A375 (cell line): ENCODE measurements around the gene C1RL. TPM values are rescaled to one million over a fixed set of nuclear protein-coding genes. Genes with fewer than 3 reads are reported as not detected.

ENCODE experiments used
- small RNA-seq: library from RNA; depleted of rRNA; stranded (forward); fragments of <200 nt; gene quantifications from one replicate; pipeline ENCODE3, GENCODE V24; 2014
- total RNA-seq: library from RNA; depleted of rRNA; stranded (reverse); fragments of >200 nt; shearing (Covaris generic); gene quantifications from 2 replicates; pipeline ENCODE4 v1.2.3, GENCODE V29; 2014; rRNA removed

The C1RL gene
- total RNA-seq, result 11.7 and 13.2 TPM in 2 replicates

GRCh38 chr12:7108796-7109571, at the start of gene C1RL:
Gene C1RL (minus strand): TSS chr12:7109214. CDS start chr12:7109180, 34 bp downstream.

DNA sequence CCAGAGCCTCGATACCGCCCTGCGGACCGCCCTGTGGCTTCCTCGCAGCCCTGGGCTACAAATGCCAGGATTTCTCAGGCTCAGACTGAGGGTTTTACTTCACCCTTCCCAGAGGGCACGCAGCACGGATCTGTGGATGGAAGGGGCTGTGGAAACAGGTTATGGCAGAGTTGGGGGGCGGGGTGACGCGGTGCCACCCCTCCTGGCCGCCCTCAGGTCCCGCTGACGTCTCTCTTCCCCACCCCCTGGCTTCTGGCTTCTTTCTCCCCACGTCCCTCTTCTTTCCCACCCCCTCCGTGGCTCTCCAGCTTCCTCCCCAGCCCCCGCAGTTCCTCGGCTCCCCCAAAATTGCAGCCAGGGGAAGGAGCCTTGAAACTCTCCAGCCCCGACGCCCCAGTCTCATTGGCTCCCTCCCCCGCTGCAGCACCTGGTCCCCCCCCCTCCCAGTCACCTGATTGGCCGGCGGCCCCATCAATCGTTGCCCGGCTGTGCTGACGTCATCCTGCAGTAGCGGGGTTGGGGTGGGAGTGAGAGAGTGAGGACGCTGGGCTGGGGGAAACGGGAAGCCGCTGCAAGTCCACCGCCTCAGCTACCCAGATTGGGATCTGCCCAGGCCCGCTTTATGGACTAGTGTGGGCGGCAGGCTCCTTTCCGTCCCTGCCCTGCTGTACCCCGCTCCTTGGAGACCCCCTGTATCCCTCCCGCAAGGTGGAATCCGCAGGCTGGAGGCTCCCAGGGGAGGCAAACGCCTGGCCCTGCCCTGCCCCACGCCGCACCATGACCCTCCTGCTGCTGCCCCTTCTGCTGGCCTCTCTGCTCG, 21.1 kb upstream of the C1RL start, which contains the start of gene CLSTN3:
TSS of gene CLSTN3 (plus strand) at position 500 of the 820 bp plus-strand sequence. CDS start at position 778, 278 bp downstream.

DNA sequence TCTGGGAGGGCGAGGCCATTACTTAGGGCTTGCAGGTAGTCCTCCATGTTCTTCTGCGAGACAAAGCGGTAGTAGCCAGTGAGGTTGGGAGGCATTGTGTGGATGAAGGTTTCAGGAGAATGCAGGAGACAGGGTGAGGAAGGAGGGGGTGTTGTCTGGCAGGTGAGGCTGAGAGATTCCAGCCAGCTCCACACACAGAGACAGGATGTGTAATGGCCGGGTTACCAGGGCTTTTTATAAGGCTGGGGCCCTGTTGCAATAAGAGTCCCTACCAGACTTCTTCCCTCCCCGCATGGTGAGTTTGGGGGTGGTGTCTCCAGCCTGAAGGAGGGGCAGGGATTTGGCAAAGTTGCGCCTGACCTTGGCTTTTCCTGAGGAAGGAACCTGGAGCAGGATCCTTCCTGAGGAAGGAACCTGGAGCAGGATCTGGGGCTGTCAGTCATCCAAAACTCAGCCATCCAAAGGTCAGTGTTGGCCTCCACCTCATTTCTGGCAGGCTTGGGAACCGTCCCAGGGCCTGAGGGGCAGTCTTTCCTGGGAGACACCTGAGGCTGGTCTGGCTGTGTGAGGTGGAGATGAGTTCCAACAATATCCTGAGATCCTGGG, 19.8 kb upstream of the C1RL start, which contains the start of gene RBP5:
TSS of gene RBP5 (minus strand) at position 209 of the 606 bp plus-strand sequence. CDS start at position 95, 114 bp downstream.

GRCh38 chr12:7092229-7092985, 16.6 kb downstream of the C1RL start, which contains the start of gene C1R:
Gene C1R (minus strand): TSS chr12:7092445. CDS start chr12:7092388, 57 bp downstream.

GRCh38 chr12:7060353-7060954, 48.6 kb downstream of the C1RL start, which contains the start of gene C1S:
Gene C1S (plus strand): TSS chr12:7060718. CDS start chr12:7061913, 1,195 bp downstream.

Small RNAs within 50 kb of the gene (small RNA-seq; reads per million reads assigned to genes)
- gene RNU6-485P, result not detected

Other genes with a start within 250 kb of the C1RL start
- gene TPI1, start 241.7 kb downstream of the C1RL start, total RNA-seq, result 1,258 and 1,261 TPM in 2 replicates
- 16.9 and 18.4 TPM in 2 replicates for gene SPSB2, start 235.9 kb downstream of the C1RL start, total RNA-seq
- gene LRRC23, start 204.4 kb downstream of the C1RL start, total RNA-seq, result 12.7 and 15.2 TPM in 2 replicates
- 19.2 and 23.8 TPM in 2 replicates for gene ENO2, start 194.6 kb downstream of the C1RL start, total RNA-seq
- gene ATN1, start 181.3 kb downstream of the C1RL start, total RNA-seq, result 29.4 and 29.8 TPM in 2 replicates
- not detected in 2 replicates for gene RNU7-1, start 165.4 kb downstream of the C1RL start, total RNA-seq
- gene C12orf57, start 165.2 kb downstream of the C1RL start, total RNA-seq, result 295 and 346 TPM in 2 replicates
- gene PTPN6, start 157.9 kb downstream of the C1RL start, total RNA-seq, result 0.88 and 2.8 TPM in 2 replicates
- gene PHB2, start 138.6 kb downstream of the C1RL start, total RNA-seq, result 604 and 712 TPM in 2 replicates
- gene EMG1, start 138.3 kb downstream of the C1RL start, total RNA-seq, result 154 and 183 TPM in 2 replicates
- 21.9 and 22.5 TPM in 2 replicates for gene LPCAT3, start 90.7 kb downstream of the C1RL start, total RNA-seq
- gene C1S, start 48.5 kb downstream of the C1RL start, total RNA-seq, result 1.2 and 4.3 TPM in 2 replicates
- 4.4 and 5.3 TPM in 2 replicates for gene C1R, start 16.8 kb downstream of the C1RL start, total RNA-seq
- not detected in 2 replicates for gene RBP5, start 19.7 kb upstream of the C1RL start, total RNA-seq
- 8.5 and 10.1 TPM in 2 replicates for gene CLSTN3, start 21.2 kb upstream of the C1RL start, total RNA-seq
- 22.4 and 29.3 TPM in 2 replicates for gene PEX5, start 80.5 kb upstream of the C1RL start, total RNA-seq
- not detected in 2 replicates for gene ACSM4, start 194.9 kb upstream of the C1RL start, total RNA-seq